GM15510 (cell line): ENCODE results near the gene ACBD4.

ENCODE experiments used
- POLR2A ChIP-seq: IDR thresholded peaks from 3 replicates; pipeline ENCODE4 v1.6.1; 2011; ENCODE audit warnings: borderline replicate concordance; ENCODE audit not compliant: insufficient read length; ENCODE audit errors: extremely low read depth

Gene ACBD4

GRCh38 chr17:45098869-45099616, 36.4 kb upstream of the ACBD4 start:
- no peak for TF ChIP-seq POLR2A

GRCh38 chr17:45101546-45101882, 34.0 kb upstream of the ACBD4 start:
- TF ChIP-seq POLR2A, result no peak

GRCh38 chr17:45101883-45102811, 33.3 kb upstream of the ACBD4 start:
- no peak for TF ChIP-seq POLR2A

- no peak for TF ChIP-seq POLR2A
These were observed 32.6 kb upstream of the ACBD4 start for GRCh38 chr17:45102856-45103255.

- no peak for TF ChIP-seq POLR2A
These were observed 32.2 kb upstream of the ACBD4 start for GRCh38 chr17:45103269-45103795.

DNA sequence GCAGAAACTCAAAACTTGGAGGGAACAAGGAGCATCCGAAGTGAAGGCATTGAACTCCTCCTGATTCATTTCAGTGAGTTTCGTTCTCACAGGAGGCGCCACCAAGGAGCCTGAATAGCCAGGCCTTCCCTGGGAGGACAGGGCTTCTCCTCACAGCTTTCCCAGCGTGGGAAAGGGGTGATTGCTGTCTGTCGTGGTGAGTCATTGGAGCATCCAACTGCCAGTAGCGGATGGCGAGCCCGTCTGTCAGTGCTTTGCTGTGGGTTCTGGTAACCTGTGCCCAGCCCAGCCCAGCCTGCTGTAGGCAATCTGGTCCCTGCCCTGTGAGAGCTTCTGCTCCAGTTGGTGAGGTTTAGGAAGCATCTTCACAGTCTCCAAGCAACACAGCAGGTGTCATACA, 31.5 kb upstream of the ACBD4 start:
- no peak for TF ChIP-seq POLR2A

- no peak for TF ChIP-seq POLR2A
These were observed 31.0 kb upstream of the ACBD4 start for GRCh38 chr17:45104497-45104896.

DNA sequence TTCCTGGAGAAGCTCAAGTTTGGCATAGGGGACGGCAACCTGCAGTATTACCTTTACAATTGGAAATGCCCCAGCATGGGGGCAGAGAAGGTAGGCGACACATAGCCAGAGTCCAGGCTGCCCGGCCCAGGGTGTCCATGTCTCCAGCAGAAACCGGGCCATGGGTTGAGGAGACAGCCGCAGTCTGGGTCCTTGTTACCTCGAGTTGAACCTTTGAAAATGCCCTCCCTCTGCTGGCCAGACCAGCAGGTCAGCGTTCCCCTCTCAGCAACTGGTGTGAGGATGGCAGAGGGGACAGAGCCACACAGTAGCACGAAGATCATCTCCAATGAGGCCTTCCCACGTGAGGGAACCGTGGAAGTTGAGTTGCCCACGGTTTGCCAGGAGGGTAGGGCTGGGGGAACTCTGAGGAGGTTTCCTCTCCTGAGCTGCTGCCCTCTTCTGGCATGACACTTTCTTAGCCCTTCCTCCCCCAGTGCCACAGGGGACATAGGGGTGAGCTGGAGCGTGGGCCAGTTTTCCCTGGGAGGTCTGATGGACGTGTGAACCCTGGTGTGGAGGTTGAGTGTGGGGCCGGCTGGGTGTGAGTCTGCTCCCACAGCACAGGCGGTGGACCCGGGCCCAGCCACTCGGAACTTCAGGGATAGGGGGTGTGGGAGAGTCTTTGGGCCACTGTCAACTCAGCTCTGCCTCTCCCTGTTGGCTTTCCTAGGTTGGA, 30.4 kb upstream of the ACBD4 start:
- no peak for TF ChIP-seq POLR2A

DNA sequence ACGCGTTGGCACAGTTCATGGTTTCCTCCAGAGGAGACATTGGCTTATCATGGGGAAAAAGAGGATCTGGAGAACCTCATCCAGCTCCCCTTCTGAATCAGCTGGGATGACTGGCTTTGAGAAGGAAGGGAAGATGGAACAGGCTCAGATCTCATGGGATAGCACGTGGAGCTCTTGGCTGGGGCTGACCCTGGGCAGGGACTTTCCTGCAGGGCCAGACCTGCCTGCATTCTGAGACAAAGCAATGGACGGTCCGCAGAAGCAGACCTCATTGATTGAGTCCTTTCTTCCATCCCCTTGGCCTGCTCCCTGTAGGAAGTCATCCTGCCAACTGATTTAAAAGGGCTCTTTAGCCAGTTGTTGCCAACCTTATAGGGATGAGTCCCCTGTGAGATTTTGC, 29.4 kb upstream of the ACBD4 start:
- TF ChIP-seq POLR2A, result no peak

GRCh38 chr17:45106582-45106981, 28.9 kb upstream of the ACBD4 start:
- TF ChIP-seq POLR2A, result no peak

DNA sequence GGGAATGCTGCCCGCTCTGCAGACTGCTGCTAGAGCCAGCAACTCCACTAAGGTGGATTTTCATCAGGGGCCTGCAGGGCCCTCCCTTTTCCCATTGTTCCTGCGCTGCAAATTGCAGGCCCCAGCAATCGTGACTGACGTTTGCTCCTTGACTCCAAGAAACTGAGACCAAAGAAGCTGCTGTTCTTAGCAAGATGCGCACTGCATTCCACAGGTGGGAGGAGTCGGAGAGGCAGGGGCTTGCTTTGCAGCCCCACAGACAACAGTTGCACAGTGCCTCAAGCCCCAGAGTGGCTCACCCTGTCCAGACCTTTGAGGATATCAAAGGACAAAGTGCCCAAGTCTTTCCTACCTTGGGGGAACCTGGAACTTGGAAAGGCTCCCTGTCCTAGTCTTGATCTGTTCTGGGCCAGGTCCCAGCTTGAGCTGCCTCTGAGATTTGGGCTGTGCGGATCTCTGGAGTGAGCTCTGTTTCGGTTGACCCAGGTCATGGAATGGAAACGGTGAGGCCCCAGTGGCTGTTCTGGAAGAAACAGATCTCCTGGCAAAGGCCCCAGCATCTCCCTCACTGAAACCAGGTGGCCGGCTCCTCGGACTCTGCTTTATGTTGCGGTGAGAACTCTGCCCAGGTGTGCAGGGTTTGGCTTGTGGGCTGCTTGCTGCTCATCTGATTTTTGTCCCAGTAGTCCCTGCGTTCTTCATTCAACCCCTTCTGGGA, 28.0 kb upstream of the ACBD4 start:
- no peak for TF ChIP-seq POLR2A

- no peak for TF ChIP-seq POLR2A
These were observed 27.4 kb upstream of the ACBD4 start for GRCh38 chr17:45108051-45108450.

- no peak for TF ChIP-seq POLR2A
These were observed 26.6 kb upstream of the ACBD4 start for GRCh38 chr17:45108595-45109521.
